NCI-H2227 treated with DMSO at 0.1 percent for 48 hours (cell line): ENCODE results near the gene ENDOD1.

Experiments
- DNase-seq: peaks from one replicate; lab custom pipeline; 2025; lab: John Stamatoyannopoulos, UW

ENDOD1 gene

GRCh38 chr11:95076981-95077380 is 12.7 kb upstream of the ENDOD1 start:
- no peak for DNase-seq

GRCh38 chr11:95078526-95078925 is 11.1 kb upstream of the ENDOD1 start:
- no peak for DNase-seq

GRCh38 chr11:95081010-95081409 is 8.6 kb upstream of the ENDOD1 start:
- DNase-seq: no peak

DNA sequence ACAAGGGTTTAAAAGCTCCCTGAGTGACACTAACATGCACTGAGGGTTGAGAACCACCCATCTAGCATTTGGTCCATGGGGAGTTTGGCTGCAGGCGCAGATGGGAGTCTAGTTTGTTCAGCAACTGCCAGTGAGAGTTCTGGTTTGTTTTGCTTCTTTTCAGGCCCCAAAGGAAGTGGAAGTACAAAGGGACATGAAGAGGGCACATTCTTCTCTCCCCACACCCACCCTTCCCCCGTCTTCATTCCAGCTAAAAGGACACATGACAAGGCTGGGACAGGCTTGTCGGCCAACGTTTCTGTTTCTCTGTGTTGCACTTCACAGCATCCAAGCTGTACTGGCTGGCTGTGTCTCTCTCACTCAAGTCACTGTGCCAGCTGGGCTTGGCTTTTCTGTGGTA is 8.2 kb upstream of the ENDOD1 start:
- no peak for DNase-seq

DNA sequence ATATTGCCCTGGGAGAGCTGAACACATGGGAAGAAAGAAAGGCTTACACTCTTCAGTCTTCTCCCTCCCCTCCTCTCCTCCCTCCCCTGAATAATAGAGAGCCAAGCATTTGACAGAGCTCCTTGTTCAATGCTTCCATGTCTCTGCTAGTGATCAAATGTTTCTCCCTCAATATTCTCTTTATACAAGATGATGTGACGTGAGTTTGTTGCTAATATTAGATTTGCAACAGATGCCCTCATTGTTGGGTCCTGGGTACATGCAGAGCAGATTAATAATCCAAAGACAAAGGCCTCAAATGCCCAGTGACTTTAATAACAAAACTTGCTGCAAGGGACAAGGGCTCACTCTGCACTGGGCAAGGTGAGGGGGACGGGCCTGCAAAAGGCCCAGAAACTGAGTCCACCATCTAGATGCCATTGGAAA is 7.1 kb upstream of the ENDOD1 start:
- DNase-seq: no peak

DNA sequence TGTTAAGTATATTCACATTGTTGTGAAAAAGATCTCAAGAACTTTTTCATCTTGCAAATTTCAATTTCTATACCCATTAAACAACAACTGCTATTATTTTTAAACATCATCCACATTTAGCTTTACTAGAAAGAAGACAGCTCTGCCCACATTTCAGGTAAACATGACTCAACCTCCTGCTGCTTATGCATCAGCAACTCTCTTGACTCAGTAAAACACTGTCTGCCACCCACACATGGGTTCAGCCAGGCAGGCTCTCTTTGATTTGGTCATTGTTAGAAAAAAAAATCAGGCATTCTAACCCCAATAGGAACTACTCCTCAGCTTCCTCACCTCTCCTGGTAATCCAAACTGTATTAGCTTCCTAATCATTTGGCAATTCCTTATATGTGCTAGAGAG is 5.1 kb upstream of the ENDOD1 start:
- no peak for DNase-seq

DNA sequence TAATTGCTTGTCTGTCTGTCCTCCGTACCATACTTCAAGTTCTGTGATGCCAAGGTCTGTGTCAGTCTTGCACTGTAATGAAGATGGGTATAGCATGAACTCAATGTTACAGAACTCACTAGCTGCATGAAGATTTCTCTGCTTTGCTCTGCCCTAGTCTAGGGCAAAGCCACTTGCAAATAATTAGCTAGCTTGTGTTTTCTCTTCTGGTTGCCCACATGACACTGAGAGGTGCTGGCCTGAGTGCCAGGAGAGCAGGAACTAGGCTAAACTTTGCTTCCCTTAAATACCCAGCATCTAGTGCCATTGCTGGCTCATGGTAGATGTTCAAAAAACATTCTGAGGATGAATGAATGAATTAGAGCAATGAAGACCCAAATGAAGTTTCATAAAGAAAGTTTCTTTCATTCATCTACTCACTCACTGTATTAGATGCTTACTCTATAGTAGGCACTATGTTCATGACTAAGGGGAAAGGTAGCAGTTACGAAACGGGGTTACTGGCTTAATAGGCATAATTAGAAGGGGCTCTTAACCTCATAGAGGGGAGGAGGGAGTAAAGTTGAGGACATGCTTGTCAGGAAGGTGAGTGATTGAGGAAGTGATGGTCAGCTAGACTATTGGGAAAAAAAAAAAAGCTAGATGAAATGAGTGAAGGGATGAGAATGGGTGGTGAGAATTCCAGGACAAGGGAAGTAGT is 4.4 kb upstream of the ENDOD1 start:
- DNase-seq: no peak

DNA sequence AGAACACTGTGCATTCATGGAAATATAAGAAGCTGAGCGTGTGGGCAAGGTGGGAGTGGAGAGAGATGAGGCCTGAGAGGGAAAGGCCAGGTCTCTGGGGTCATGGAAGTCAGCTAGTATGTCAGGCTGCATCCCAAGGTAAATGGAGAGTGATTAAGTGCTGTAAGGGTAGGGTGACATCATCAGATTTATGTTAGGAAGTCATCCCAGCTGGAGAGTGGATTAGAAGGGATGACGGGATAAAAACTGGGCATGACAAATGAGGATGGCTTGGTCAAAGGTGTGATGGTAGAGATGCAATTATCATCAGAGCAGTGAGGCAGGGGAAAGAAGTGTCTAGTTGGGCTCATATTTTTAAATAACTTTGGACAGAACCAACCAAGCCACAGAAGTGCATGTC is 3.5 kb upstream of the ENDOD1 start:
- no peak for DNase-seq

DNA sequence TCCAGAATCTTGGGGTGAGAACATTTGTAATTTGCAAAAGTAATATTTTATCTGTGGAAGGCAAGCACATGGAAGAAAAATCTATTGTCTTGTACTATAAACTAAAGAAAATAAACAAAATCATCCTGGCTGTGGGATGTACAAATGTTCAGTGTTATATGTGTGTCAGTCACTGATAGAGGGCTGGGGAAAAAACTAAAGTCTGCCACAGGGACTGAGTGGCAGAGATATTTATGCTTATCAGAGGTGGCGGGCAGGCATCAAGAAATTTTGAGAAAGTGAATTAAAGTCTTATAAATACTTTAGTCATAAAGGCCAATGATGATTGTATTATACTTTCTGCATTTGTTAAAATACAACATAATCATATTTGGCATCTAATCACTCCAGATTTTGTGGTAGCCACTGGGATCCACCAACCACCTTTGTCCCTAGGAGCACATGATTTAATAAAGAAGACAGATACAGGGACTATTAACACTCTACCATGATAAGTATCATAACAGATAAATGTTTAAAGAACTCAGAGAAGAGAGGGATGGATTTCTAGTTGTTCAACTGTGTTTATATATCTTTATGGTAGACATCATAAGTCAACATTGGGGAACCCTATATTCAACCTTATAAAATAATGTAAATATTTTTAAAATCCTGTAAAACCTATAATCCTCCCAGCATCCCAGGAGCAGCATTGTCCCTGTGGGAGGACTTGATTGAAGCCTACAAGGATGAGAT is 2.6 kb upstream of the ENDOD1 start:
- DNase-seq: no peak

DNA sequence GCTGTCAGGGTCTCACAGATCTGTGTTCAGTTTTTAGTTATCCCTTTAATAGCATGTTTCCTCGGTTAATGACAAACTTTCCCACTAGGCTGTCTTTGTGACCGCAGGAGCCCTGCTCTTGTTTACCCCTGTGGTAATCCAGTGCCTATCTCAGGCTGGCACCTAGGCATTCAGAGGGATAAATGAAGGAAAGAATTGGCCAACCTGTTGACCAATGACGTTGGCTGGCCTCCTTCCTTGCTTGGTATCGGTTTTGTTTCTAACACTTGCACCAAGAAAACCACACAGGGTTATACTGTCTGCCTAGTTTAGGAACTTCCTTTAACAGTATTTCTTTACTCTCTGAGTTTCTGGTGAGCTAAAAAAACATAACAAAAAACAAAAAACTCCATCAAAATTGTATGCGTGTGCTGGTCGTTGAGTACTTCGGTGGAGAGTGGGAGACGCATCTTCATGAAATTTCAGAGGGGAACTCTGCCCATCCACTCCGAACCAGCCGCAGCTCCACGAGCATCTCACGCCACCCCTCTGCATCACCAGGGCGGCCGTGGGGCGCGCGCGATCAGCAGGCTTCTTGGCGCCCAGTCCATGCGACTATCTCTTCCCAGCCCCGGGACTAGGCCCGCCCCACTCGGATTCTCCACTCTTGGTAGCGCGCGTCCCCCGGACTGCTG is 563 bp upstream of the ENDOD1 start:
- no peak for DNase-seq

DNA sequence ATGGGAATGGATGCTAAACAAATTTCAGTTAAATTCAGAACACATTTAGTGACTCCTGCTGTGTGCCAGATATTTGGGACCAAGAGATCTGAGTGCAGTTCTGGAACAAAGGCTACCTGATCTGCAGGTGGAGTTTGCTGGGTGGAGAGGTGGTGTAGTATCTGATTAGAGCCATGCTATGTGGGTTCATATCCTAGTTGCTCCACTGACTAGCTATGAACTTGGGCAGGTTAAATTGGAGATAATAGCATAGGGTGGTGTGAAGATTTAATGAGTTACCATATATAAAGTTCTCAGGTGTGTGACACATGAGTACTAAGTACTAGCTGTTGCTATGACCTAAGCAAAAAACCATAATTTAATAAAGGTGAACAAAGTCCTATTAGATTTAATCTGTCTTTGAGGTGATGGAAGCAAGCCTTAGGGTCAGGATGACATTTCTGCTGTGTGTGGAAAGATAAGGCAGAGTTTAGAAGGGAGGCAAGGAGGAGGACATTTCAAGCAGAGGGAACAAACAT is 2.1 kb downstream of the ENDOD1 start:
- DNase-seq: no peak

GRCh38 chr11:95092549-95093324 is 3.1 kb downstream of the ENDOD1 start:
- DNase-seq: no peak

- DNase-seq: no peak
Measured at GRCh38 chr11:95093548-95093947, 3.9 kb downstream of the ENDOD1 start.

GRCh38 chr11:95095858-95096587 is 6.4 kb downstream of the ENDOD1 start:
- DNase-seq: no peak

GRCh38 chr11:95097209-95097608 is 7.6 kb downstream of the ENDOD1 start:
- DNase-seq: no peak

- no peak for DNase-seq
Measured at GRCh38 chr11:95098826-95099225, 9.2 kb downstream of the ENDOD1 start.

GRCh38 chr11:95100191-95100648 is 10.6 kb downstream of the ENDOD1 start:
- no peak for DNase-seq

DNA sequence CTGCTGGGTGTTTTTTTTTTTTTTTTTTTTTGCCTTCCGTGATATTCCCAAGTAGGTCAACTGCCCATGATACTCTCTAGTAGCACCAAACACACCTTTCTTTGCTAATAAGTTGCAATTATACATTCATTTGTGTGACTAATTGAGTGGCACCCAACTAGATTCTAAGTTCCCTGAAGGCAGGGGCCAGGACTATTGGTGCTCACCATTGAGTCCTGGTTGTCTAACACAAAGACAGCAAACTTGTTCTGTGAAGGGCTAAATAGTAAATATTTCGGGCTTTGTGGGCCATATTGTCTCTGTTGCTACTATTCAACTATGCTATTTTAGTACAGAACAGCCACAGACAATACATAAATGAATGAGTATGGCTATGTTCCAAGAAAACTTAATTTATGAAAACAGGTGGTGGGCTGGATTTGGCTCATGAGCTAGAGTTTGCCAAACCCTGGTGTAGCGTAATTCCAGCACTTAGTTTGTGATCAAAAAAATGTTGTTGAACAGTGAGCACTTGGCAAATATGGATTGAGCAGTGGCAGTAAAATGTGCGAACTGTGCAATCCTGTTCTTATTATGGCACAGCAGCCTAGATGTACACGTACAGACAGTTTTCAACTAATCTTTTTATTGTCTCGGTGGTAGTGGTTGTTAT is 11.3 kb downstream of the ENDOD1 start:
- DNase-seq: no peak

GRCh38 chr11:95101935-95102334 is 12.3 kb downstream of the ENDOD1 start:
- DNase-seq: no peak

DNA sequence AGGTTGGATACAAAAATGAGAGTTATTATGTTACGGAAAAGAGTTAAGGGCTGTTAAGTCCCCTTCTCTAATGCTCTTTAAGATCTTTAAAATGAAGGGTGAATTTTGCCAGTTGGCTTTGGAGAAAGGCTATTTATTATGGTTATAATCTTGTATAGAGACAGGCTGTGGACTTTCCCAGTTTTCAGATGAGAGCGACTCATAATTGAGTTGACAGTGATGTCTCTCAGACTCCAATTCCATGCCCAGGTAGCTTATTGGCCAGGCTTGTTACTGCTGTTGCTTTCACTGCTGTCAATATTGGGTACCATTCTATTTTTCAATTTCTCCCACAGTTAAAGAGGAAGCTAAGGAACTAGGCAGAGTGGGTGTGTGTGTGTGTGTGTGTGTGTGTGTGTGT is 13.1 kb downstream of the ENDOD1 start:
- no peak for DNase-seq

GRCh38 chr11:95103701-95104100 is 14.1 kb downstream of the ENDOD1 start:
- no peak for DNase-seq
